NOMO-1 (cell line): ENCODE results near the gene AFG1L.

Experiments used
- DNase-seq, 2 experiments: peaks; one replicate each; lab custom pipeline; 2025; ENCODE audit not compliant: unreplicated experiment in 2 of 2; lab: John Stamatoyannopoulos, UW

Gene AFG1L

DNA sequence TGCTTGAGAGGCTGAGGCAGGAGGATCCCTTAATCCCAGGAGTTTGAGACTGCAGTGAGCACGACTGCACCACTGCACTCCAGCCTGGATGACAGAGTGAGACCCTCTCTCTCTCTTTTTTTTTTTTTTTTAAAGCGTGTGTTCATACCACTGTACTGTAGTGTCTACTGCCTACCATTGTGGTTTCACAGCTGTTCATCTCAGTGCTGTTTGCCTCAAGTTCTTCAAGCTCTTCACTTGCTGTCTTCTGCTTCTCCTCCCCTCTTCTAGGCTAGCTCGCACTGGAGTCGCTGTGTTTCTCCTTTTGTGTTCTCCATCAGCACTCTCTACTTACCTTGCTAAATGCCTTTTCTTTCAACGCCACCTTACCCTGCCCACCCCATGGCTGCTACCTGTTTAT lies 273.2 kb downstream of the AFG1L start:
- no peak for DNase-seq

DNA sequence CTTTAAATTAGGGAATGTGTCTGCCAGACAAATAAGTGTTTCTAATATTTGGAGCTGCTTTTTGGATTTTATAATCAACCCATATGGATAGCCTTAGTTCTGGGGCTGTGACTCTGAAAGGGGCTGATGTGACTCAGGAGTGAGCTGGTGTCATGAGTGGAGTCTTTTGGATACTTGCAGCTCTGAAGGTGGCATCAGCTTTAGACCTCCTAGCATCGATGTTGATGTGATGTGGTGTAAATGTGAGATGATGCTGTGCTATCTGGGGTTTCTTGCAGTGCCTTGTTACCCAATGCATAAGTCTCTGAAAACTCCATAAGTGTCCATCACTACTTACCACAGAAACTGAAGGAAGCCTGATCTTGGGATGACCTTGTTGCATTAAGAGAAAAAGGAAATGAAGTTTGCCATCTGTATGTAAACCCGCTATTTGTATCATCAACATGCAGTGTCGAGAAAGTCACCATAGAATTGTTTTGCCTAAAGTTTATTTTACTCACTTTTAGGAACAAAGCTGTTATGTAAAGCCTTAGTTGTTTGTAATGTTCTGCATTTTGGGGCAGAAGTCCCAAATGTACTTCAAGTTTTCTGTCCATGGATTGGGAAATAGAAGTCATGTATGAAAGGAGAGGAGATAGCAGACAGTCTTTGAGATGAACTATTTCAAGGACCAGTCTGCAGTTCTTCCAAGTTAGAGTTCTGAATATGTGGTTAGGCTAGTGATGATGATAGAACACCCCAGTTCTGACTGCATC lies 273.9 kb downstream of the AFG1L start:
- no peak for DNase-seq

DNA sequence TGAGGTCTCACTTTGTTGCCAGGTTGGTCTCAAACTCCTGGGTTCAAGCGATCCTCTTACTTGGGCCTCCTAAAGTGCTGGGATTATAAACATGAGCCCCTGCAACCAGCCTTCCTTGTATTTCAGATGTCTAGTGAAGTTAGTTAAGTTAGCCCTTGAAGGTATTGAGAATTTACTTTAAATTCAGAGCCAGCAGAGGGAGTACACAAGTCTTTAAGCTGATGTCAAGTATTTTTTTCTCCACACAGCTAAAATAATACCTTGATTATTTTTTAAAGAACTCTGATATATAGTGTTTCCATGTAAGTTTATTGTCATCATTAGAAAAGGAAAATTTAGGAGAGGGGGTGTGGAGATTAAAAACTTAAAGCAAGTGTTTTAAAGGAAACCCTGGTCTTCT lies 275.7 kb downstream of the AFG1L start:
- no peak for DNase-seq

DNA sequence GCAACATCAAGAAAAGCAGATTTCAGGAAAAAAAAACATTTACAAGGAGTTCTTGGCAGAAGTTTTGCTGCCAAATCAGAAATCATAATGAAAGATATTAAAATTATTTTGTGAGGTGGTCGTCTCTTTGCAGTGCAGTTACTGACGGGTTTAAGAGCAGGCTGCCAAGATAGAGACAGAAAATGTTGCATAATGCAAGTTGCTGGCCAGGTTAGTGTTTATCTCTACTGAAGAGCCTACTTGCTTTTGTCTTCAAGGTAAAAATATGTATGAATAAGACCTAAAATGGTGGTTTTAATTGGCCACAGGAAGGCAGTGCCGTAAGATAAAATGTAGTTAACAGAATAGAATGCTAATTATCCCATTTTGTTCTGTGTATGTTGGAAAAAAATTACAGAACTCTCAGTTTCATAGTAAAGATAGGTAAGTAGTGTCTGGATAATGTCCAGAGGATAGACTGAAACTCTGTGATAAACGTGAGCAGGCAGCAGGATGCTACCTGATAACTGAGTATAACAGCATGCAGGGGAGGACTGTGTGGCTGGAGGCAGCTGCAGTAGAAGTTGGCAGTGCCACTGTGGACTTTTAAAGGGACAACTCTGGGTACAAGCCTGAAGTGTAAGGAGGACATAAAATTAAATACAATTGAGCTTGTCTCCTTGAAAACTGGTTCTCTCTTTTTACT lies 279.7 kb downstream of the AFG1L start:
- DNase-seq: no peak
